ENCODE results near the gene COL6A2.

Gene COL6A2

GRCh38 chr21:46067505-46068201, 30.3 kb upstream of the COL6A2 start:
- Histone ChIP-seq H3K18ac (ENCODE audit: low read length) (no peak overlapping the region), H3K9ac (ENCODE audit: low read length) (no peak overlapping the region), H3K23ac (ENCODE audit: low read length) (no peak overlapping the region), H3K36me3 (ENCODE audit: control insufficient read depth in 1 of 2, insufficient read depth in 2 of 2, low read length in 2 of 2) (no peaks in the 10 kb centered on the region), H2AFZ (ENCODE audit: insufficient read depth, low read length, poor library complexity) (no peak overlapping the region), H3K4me2 (ENCODE audit: low read length) (no peak overlapping the region), H2AK5ac (ENCODE audit: low read length) (no peak overlapping the region), H3K79me2 (ENCODE audit: control insufficient read depth, insufficient read depth, low read length, poor library complexity) (no peaks in the 10 kb centered on the region), H3K79me1 (ENCODE audit: low read length) (no peaks in the 10 kb centered on the region), H3K27ac (ENCODE audit: low read depth, low read length) (no peak overlapping the region), H3K4me3 (ENCODE audit: low read depth, low read length) (no peak overlapping the region), H2BK5ac (ENCODE audit: low read depth, low read length, poor library complexity) (no peak overlapping the region), H2BK120ac (ENCODE audit: insufficient read depth, low read length, poor library complexity) (no peak overlapping the region), H3K27me3 (ENCODE audit: insufficient read depth, low read length) (no peaks in the 10 kb centered on the region), H3K9me3 (ENCODE audit: insufficient read depth, low read depth, low read length) (peaks cover 18% of the 10 kb centered on the region), H3K4ac (ENCODE audit: low read depth, low read length) (no peak overlapping the region), H3K14ac (ENCODE audit: low read length) (no peak overlapping the region), H4K12ac (ENCODE audit: low read depth, low read length) (no peak overlapping the region), H2BK12ac (ENCODE audit: low read length) (no peak overlapping the region), H4K8ac (ENCODE audit: low read depth, low read length) (no peak overlapping the region), H4K91ac (ENCODE audit: low read depth, low read length) (no peak overlapping the region), H3K4me1 (ENCODE audit: control insufficient read depth in 1 of 2, insufficient read depth in 2 of 2, low read length in 2 of 2) (no peaks in the 10 kb centered on the region)
- no peak for DNase-seq
- no CpG with 5 or more reads among the region's 32 CpGs for WGBS (ENCODE audit: extremely low coverage, insufficient coverage, insufficient read length)

GRCh38 chr21:46068516-46069079, 29.3 kb upstream of the COL6A2 start:
- no peaks in the 10 kb centered on the region for H3K27me3 ChIP-seq (ENCODE audit: insufficient read depth, low read length)
- WGBS (ENCODE audit: extremely low coverage, insufficient coverage, insufficient read length): no CpG with 5 or more reads among the region's 14 CpGs
- no peak overlapping the region for H3K18ac ChIP-seq (ENCODE audit: low read length)
- H4K12ac ChIP-seq (ENCODE audit: low read depth, low read length): no peak overlapping the region
- H3K4me3 ChIP-seq (ENCODE audit: low read depth, low read length): peak overlapping the region; percentile 2
- DNase-seq: no peak
- H3K9ac ChIP-seq (ENCODE audit: low read length): no peak overlapping the region
- no peak overlapping the region for H3K14ac ChIP-seq (ENCODE audit: low read length)
- no peak overlapping the region for H3K27ac ChIP-seq (ENCODE audit: low read depth, low read length)
- H3K4me2 ChIP-seq (ENCODE audit: low read length): no peak overlapping the region
- H3K9me3 ChIP-seq (ENCODE audit: insufficient read depth, low read depth, low read length): peaks cover 14% of the 10 kb centered on the region
- no peaks in the 10 kb centered on the region for H3K36me3 ChIP-seq (ENCODE audit: control insufficient read depth in 1 of 2, insufficient read depth in 2 of 2, low read length in 2 of 2)
- H3K79me1 ChIP-seq (ENCODE audit: low read length): no peaks in the 10 kb centered on the region
- H3K4me1 ChIP-seq (ENCODE audit: control insufficient read depth in 1 of 2, insufficient read depth in 2 of 2, low read length in 2 of 2): no peaks in the 10 kb centered on the region
- no peak overlapping the region for H2BK120ac ChIP-seq (ENCODE audit: insufficient read depth, low read length, poor library complexity)
- no peak overlapping the region for H3K4ac ChIP-seq (ENCODE audit: low read depth, low read length)
- H3K23ac ChIP-seq (ENCODE audit: low read length): no peak overlapping the region
- no peak overlapping the region for H2BK5ac ChIP-seq (ENCODE audit: low read depth, low read length, poor library complexity)
- no peak overlapping the region for H2AK5ac ChIP-seq (ENCODE audit: low read length)
- no peaks in the 10 kb centered on the region for H3K79me2 ChIP-seq (ENCODE audit: control insufficient read depth, insufficient read depth, low read length, poor library complexity)
- no peak overlapping the region for H4K91ac ChIP-seq (ENCODE audit: low read depth, low read length)
- H2AFZ ChIP-seq (ENCODE audit: insufficient read depth, low read length, poor library complexity): no peak overlapping the region
- no peak overlapping the region for H4K8ac ChIP-seq (ENCODE audit: low read depth, low read length)
- no peak overlapping the region for H2BK12ac ChIP-seq (ENCODE audit: low read length)

- H3K9ac ChIP-seq (ENCODE audit: low read length): no peak overlapping the region
These were observed 28.7 kb upstream of the COL6A2 start for GRCh38 chr21:46069166-46069565.

GRCh38 chr21:46069719-46070279, 28.1 kb upstream of the COL6A2 start:
- Histone ChIP-seq H3K14ac (ENCODE audit: low read length) (no peak overlapping the region), H3K18ac (ENCODE audit: low read length) (no peak overlapping the region), H2AFZ (ENCODE audit: insufficient read depth, low read length, poor library complexity) (no peak overlapping the region), H2BK120ac (ENCODE audit: insufficient read depth, low read length, poor library complexity) (no peak overlapping the region), H3K79me2 (ENCODE audit: control insufficient read depth, insufficient read depth, low read length, poor library complexity) (no peaks in the 10 kb centered on the region), H3K36me3 (ENCODE audit: control insufficient read depth in 1 of 2, insufficient read depth in 2 of 2, low read length in 2 of 2) (no peaks in the 10 kb centered on the region), H4K91ac (ENCODE audit: low read depth, low read length) (no peak overlapping the region), H3K4me1 (ENCODE audit: control insufficient read depth in 1 of 2, insufficient read depth in 2 of 2, low read length in 2 of 2) (no peaks in the 10 kb centered on the region), H3K4me3 (ENCODE audit: low read depth, low read length) (no peak overlapping the region), H2AK5ac (ENCODE audit: low read length) (no peak overlapping the region), H3K27me3 (ENCODE audit: insufficient read depth, low read length) (no peaks in the 10 kb centered on the region), H3K27ac (ENCODE audit: low read depth, low read length) (no peak overlapping the region), H3K9ac (ENCODE audit: low read length) (no peak overlapping the region), H3K23ac (ENCODE audit: low read length) (no peak overlapping the region), H3K9me3 (ENCODE audit: insufficient read depth, low read depth, low read length) (peaks cover 13% of the 10 kb centered on the region), H3K79me1 (ENCODE audit: low read length) (no peaks in the 10 kb centered on the region), H4K8ac (ENCODE audit: low read depth, low read length) (no peak overlapping the region), H2BK5ac (ENCODE audit: low read depth, low read length, poor library complexity) (no peak overlapping the region), H2BK12ac (ENCODE audit: low read length) (no peak overlapping the region), H3K4me2 (ENCODE audit: low read length) (no peak overlapping the region), H3K4ac (ENCODE audit: low read depth, low read length) (no peak overlapping the region), H4K12ac (ENCODE audit: low read depth, low read length) (no peak overlapping the region)
- no peak for DNase-seq
- no CpG with 5 or more reads among the region's 21 CpGs for WGBS (ENCODE audit: extremely low coverage, insufficient coverage, insufficient read length)

More at GRCh38 chr21:46069166-46069565, 28.7 kb upstream of the COL6A2 start:
- H3K23ac ChIP-seq (ENCODE audit: low read length): no peak overlapping the region
- H4K12ac ChIP-seq (ENCODE audit: low read depth, low read length): no peak overlapping the region
- H3K14ac ChIP-seq (ENCODE audit: low read length): no peak overlapping the region
- no peak overlapping the region for H4K91ac ChIP-seq (ENCODE audit: low read depth, low read length)
- no peaks in the 10 kb centered on the region for H3K79me1 ChIP-seq (ENCODE audit: low read length)
- peak overlapping the region; percentile 51 for H3K4me3 ChIP-seq (ENCODE audit: low read depth, low read length)
- no peaks in the 10 kb centered on the region for H3K79me2 ChIP-seq (ENCODE audit: control insufficient read depth, insufficient read depth, low read length, poor library complexity)
- H2BK120ac ChIP-seq (ENCODE audit: insufficient read depth, low read length, poor library complexity): no peak overlapping the region
- H2AFZ ChIP-seq (ENCODE audit: insufficient read depth, low read length, poor library complexity): no peak overlapping the region
- no peak overlapping the region for H3K4me2 ChIP-seq (ENCODE audit: low read length)
- no peak overlapping the region for H2BK12ac ChIP-seq (ENCODE audit: low read length)
- H3K18ac ChIP-seq (ENCODE audit: low read length): no peak overlapping the region
- no peak overlapping the region for H2AK5ac ChIP-seq (ENCODE audit: low read length)
- no peak overlapping the region for H4K8ac ChIP-seq (ENCODE audit: low read depth, low read length)
- WGBS (ENCODE audit: extremely low coverage, insufficient coverage, insufficient read length): no CpG with 5 or more reads among the region's 13 CpGs
- H3K27me3 ChIP-seq (ENCODE audit: insufficient read depth, low read length): no peaks in the 10 kb centered on the region
- no peak overlapping the region for H2BK5ac ChIP-seq (ENCODE audit: low read depth, low read length, poor library complexity)
- no peak for DNase-seq
- H3K4me1 ChIP-seq (ENCODE audit: control insufficient read depth in 1 of 2, insufficient read depth in 2 of 2, low read length in 2 of 2): no peaks in the 10 kb centered on the region
- H3K9me3 ChIP-seq (ENCODE audit: insufficient read depth, low read depth, low read length): peaks cover 14% of the 10 kb centered on the region
- H3K4ac ChIP-seq (ENCODE audit: low read depth, low read length): no peak overlapping the region
- no peaks in the 10 kb centered on the region for H3K36me3 ChIP-seq (ENCODE audit: control insufficient read depth in 1 of 2, insufficient read depth in 2 of 2, low read length in 2 of 2)
- no peak overlapping the region for H3K27ac ChIP-seq (ENCODE audit: low read depth, low read length)
